NB4 (cell line): ENCODE results near the gene TRIP12.

Experiments
- POLR2A ChIP-seq: IDR thresholded peaks from 2 replicates; pipeline ENCODE4 v1.6.1; 2011; ENCODE audit warnings: mild to moderate bottlenecking; ENCODE audit not compliant: insufficient read length; ENCODE audit errors: extremely low read depth
- TF ChIP-seq, protein P1 (sequence below): IDR thresholded peaks from one replicate; pipeline ENCODE4 v1.5.1; 2012; ENCODE audit warnings: low read depth, low read length

DNA sequence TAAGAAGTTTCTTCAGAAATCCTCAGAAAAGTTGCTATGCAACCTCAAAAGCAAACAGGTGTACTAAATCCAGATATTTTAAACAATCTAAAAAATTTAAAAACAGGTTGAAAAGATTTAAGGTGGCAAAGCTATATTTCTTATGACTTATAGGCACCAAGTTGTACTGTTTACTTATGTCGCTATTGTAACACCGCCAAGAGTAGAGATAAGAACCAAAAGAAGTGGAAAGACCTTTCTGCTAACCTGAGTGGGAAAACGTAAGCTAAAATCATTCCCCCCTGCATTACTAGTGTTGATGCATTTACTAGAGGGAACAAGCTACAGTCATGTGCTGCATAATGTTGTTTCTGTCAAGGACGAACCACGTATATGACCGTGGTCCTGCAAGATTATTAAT is 83.1 kb downstream of the TRIP12 start:
- TF ChIP-seq, protein P1, sequence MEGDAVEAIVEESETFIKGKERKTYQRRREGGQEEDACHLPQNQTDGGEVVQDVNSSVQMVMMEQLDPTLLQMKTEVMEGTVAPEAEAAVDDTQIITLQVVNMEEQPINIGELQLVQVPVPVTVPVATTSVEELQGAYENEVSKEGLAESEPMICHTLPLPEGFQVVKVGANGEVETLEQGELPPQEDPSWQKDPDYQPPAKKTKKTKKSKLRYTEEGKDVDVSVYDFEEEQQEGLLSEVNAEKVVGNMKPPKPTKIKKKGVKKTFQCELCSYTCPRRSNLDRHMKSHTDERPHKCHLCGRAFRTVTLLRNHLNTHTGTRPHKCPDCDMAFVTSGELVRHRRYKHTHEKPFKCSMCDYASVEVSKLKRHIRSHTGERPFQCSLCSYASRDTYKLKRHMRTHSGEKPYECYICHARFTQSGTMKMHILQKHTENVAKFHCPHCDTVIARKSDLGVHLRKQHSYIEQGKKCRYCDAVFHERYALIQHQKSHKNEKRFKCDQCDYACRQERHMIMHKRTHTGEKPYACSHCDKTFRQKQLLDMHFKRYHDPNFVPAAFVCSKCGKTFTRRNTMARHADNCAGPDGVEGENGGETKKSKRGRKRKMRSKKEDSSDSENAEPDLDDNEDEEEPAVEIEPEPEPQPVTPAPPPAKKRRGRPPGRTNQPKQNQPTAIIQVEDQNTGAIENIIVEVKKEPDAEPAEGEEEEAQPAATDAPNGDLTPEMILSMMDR = no peak
- no peak for TF ChIP-seq POLR2A
